GM12878 (cell line): ENCODE data around the gene GGCX. TPM values are rescaled to one million over a fixed set of nuclear protein-coding genes. Genes with fewer than 3 reads are reported as not detected.

ENCODE experiments used
- BACH1 ChIP-seq: fragments of 450-650 bp; IDR thresholded peaks from 2 replicates; pipeline ENCODE4 v1.6.1; 2017; ENCODE audit warnings: mild to moderate bottlenecking, borderline replicate concordance
- DPF2 ChIP-seq: fragments of 450-650 bp; IDR thresholded peaks from 2 replicates; pipeline ENCODE4 v1.6.1; 2017; ENCODE audit warnings: mild to moderate bottlenecking
- EED ChIP-seq: sonication (generic); IDR thresholded peaks from 2 replicates; pipeline ENCODE4 v1.6.1; 2016; ENCODE audit warnings: antibody characterized with exemption, low read depth
- ESRRA ChIP-seq: IDR thresholded peaks from 2 replicates; pipeline ENCODE4 v1.6.1; 2012; ENCODE audit warnings: mild to moderate bottlenecking, low read length, improper control_type of control experiment
- GATAD2B ChIP-seq: fragments of 450-650 bp; conservative IDR thresholded peaks from 2 replicates; pipeline ENCODE4 v1.6.1; 2017; ENCODE audit warnings: low read depth, mild to moderate bottlenecking, moderate library complexity
- HDAC6 ChIP-seq: fragments of 200-600 bp; sonication (generic); IDR thresholded peaks from one replicate; pipeline ENCODE4 v1.8.0; 2017; ENCODE audit warnings: antibody characterized with exemption; ENCODE audit not compliant: unreplicated experiment
- LARP7 ChIP-seq: fragments of 450-650 bp; IDR thresholded peaks from 2 replicates; pipeline ENCODE4 v1.6.1; 2017; ENCODE audit warnings: mild to moderate bottlenecking
- NFIC ChIP-seq: IDR thresholded peaks from 2 replicates; pipeline ENCODE4 v1.6.1; 2012; ENCODE audit warnings: low read depth, mild to moderate bottlenecking, inconsistent platforms, low read length, moderate library complexity
- POLR2A ChIP-seq: IDR thresholded peaks from 2 replicates; pipeline ENCODE4 v1.6.1; 2011; ENCODE audit warnings: low read depth, mild to moderate bottlenecking, low read length
- SIX5 ChIP-seq: IDR thresholded peaks from 2 replicates; pipeline ENCODE4 v1.6.1; 2011; ENCODE audit warnings: mild to moderate bottlenecking, low read depth, low read length, moderate library complexity; ENCODE audit not compliant: severe bottlenecking
- SMAD1 ChIP-seq: fragments of 450-650 bp; IDR thresholded peaks from 2 replicates; pipeline ENCODE4 v1.6.1; 2018; ENCODE audit warnings: mild to moderate bottlenecking, low read depth; ENCODE audit not compliant: partially characterized antibody
- SMAD5 ChIP-seq: IDR thresholded peaks from 2 replicates; pipeline ENCODE4 v1.6.1; 2016; ENCODE audit warnings: antibody characterized with exemption, low read depth
- TCF12 ChIP-seq: IDR thresholded peaks from 2 replicates; pipeline ENCODE4 v1.6.1; 2011; ENCODE audit warnings: low read depth, mild to moderate bottlenecking, low read length
- WRNIP1 ChIP-seq: IDR thresholded peaks from 2 replicates; pipeline ENCODE4 v1.6.1; 2011; ENCODE audit warnings: low read depth, low read length, improper control_type of control experiment, borderline replicate concordance
- polyA plus RNA-seq, 11 experiments: library from polyadenylated mRNA; depleted of rRNA in 4 of 11; unstranded in 6 of 11; stranded (reverse) in 5 of 11; fragments of >200 nt; fragmentation: Nextera tagmentation in 4 of 11; fragmentation: Illumina TruSeq in 1 of 11; extraction: Ambion mirVana in 4 of 11; extraction: Trizol in 1 of 11; gene quantifications; 1 replicate in 1 of 11; 2 replicates in 10 of 11; pipeline versions ENCODE4 v1.2.1 to v1.2.3, GENCODE V29; 2011 to 2016; ENCODE audit warnings: inconsistent platforms in 2 of 11, missing spikeins in 2 of 11, low read depth in 1 of 11
- total RNA-seq, 4 experiments: library from RNA; depleted of rRNA in 3 of 4; stranded (reverse); fragments of >200 nt in 3 of 4; fragmentation: Illumina TruSeq in 1 of 4; extraction: Trizol in 1 of 4; gene quantifications; 2 replicates each; pipeline versions ENCODE4 v1.2.1 to v1.2.3, GENCODE V29; 2013 to 2021
- TF ChIP-seq, protein P1 (sequence below): fragments of 450-650 bp; IDR thresholded peaks from 2 replicates; pipeline ENCODE4 v1.6.1; 2017; ENCODE audit warnings: mild to moderate bottlenecking
- TF ChIP-seq, protein P2 (sequence below): fragments of 450-650 bp; IDR thresholded peaks from 2 replicates; pipeline ENCODE4 v1.6.1; 2018; ENCODE audit warnings: mild to moderate bottlenecking, low read depth, moderate library complexity; ENCODE audit not compliant: partially characterized antibody
- TF ChIP-seq, protein P3 (sequence below): IDR thresholded peaks from 2 replicates; pipeline ENCODE4 v1.6.1; 2011; ENCODE audit warnings: mild to moderate bottlenecking, low read depth, low read length, moderate library complexity; ENCODE audit not compliant: insufficient replicate concordance
- TF ChIP-seq, protein P4 (sequence below): fragments of 450-650 bp; IDR thresholded peaks from 2 replicates; pipeline ENCODE4 v1.6.1; 2017; ENCODE audit warnings: borderline replicate concordance
- TF ChIP-seq, protein P5 (sequence below): IDR thresholded peaks from 2 replicates; pipeline ENCODE4 v1.6.1; 2011; ENCODE audit warnings: borderline replicate concordance, low read depth, mild to moderate bottlenecking, moderate library complexity, mixed read lengths, low read length; ENCODE audit not compliant: insufficient read depth; ENCODE audit errors: extremely low read length
- TF ChIP-seq, protein P6 (sequence below): fragments of 450-650 bp; IDR thresholded peaks from 2 replicates; pipeline ENCODE4 v1.6.1; 2016; ENCODE audit warnings: mild to moderate bottlenecking

Gene GGCX
- total and polyA plus RNA-seq, 10 of the 15 experiments (the other 5 are each of a cell fraction or from before 2014, with no cell fraction given): 18.1 to 52.7 (median 25.0) TPM

DNA sequence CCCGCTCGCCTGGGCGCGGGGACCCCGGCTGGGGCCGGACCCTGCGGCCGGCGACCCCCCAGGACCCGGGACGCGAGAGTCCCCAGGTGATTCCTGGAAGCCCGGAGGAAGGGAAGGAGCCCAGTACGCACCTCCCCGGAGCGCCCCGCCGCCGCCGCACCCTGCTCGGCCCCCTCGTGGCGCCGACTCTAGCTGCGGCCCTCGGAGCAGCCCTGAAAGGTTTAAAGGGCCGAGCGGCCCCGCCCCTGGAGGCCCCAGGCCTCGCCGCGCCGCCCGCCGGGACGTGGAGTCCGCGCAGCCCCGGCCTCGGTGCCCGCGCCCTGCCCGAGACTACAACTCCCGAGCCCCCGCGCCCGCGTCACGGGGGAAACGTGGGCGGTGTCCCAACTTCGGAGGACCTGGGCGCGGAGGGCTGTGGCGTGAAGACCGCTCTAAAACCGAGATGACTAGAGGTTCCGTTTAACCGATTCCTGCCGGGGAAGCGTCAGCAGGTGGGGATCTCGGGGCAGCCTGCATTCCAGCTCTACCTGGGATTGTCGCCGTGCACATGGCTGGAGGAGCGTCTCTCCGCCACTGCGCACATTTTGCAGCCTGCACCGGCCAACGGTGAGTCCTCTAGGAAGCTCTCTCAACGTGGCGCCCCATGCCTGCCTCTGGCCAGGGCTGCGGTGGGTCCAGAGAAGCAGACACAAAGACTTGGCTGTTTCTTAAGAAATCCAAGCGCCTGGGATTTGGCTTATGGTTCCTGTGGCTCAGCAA lies 41.4 kb upstream of the GGCX start, which contains the start of gene TMEM150A (continued):
- no peak for TF ChIP-seq TCF12
- no peak for TF ChIP-seq SMAD1
- TF ChIP-seq, protein P1, sequence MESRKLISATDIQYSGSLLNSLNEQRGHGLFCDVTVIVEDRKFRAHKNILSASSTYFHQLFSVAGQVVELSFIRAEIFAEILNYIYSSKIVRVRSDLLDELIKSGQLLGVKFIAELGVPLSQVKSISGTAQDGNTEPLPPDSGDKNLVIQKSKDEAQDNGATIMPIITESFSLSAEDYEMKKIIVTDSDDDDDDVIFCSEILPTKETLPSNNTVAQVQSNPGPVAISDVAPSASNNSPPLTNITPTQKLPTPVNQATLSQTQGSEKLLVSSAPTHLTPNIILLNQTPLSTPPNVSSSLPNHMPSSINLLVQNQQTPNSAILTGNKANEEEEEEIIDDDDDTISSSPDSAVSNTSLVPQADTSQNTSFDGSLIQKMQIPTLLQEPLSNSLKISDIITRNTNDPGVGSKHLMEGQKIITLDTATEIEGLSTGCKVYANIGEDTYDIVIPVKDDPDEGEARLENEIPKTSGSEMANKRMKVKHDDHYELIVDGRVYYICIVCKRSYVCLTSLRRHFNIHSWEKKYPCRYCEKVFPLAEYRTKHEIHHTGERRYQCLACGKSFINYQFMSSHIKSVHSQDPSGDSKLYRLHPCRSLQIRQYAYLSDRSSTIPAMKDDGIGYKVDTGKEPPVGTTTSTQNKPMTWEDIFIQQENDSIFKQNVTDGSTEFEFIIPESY: no peak
- TF ChIP-seq, protein P2, sequence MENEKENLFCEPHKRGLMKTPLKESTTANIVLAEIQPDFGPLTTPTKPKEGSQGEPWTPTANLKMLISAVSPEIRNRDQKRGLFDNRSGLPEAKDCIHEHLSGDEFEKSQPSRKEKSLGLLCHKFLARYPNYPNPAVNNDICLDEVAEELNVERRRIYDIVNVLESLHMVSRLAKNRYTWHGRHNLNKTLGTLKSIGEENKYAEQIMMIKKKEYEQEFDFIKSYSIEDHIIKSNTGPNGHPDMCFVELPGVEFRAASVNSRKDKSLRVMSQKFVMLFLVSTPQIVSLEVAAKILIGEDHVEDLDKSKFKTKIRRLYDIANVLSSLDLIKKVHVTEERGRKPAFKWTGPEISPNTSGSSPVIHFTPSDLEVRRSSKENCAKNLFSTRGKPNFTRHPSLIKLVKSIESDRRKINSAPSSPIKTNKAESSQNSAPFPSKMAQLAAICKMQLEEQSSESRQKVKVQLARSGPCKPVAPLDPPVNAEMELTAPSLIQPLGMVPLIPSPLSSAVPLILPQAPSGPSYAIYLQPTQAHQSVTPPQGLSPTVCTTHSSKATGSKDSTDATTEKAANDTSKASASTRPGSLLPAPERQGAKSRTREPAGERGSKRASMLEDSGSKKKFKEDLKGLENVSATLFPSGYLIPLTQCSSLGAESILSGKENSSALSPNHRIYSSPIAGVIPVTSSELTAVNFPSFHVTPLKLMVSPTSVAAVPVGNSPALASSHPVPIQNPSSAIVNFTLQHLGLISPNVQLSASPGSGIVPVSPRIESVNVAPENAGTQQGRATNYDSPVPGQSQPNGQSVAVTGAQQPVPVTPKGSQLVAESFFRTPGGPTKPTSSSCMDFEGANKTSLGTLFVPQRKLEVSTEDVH: no peak
- peak; percentile 81 for TF ChIP-seq POLR2A
- TF ChIP-seq NFIC: no peak
- TF ChIP-seq, protein P3, sequence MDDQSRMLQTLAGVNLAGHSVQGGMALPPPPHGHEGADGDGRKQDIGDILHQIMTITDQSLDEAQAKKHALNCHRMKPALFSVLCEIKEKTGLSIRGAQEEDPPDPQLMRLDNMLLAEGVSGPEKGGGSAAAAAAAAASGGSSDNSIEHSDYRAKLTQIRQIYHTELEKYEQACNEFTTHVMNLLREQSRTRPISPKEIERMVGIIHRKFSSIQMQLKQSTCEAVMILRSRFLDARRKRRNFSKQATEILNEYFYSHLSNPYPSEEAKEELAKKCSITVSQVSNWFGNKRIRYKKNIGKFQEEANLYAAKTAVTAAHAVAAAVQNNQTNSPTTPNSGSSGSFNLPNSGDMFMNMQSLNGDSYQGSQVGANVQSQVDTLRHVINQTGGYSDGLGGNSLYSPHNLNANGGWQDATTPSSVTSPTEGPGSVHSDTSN: no peak
- TF ChIP-seq ESRRA: no peak
- TF ChIP-seq, protein P4, sequence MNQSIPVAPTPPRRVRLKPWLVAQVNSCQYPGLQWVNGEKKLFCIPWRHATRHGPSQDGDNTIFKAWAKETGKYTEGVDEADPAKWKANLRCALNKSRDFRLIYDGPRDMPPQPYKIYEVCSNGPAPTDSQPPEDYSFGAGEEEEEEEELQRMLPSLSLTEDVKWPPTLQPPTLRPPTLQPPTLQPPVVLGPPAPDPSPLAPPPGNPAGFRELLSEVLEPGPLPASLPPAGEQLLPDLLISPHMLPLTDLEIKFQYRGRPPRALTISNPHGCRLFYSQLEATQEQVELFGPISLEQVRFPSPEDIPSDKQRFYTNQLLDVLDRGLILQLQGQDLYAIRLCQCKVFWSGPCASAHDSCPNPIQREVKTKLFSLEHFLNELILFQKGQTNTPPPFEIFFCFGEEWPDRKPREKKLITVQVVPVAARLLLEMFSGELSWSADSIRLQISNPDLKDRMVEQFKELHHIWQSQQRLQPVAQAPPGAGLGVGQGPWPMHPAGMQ: no peak
- TF ChIP-seq WRNIP1: no peak
- TF ChIP-seq HDAC6: peak; percentile 20
- peak; percentile 63 for TF ChIP-seq BACH1
- peak; percentile 90 for TF ChIP-seq SIX5
- TF ChIP-seq, protein P5, sequence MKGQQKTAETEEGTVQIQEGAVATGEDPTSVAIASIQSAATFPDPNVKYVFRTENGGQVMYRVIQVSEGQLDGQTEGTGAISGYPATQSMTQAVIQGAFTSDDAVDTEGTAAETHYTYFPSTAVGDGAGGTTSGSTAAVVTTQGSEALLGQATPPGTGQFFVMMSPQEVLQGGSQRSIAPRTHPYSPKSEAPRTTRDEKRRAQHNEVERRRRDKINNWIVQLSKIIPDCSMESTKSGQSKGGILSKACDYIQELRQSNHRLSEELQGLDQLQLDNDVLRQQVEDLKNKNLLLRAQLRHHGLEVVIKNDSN: peak; percentile 82
- TF ChIP-seq, protein P6, sequence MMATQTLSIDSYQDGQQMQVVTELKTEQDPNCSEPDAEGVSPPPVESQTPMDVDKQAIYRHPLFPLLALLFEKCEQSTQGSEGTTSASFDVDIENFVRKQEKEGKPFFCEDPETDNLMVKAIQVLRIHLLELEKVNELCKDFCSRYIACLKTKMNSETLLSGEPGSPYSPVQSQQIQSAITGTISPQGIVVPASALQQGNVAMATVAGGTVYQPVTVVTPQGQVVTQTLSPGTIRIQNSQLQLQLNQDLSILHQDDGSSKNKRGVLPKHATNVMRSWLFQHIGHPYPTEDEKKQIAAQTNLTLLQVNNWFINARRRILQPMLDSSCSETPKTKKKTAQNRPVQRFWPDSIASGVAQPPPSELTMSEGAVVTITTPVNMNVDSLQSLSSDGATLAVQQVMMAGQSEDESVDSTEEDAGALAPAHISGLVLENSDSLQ: no peak
- peak; percentile 61 for TF ChIP-seq DPF2
- TF ChIP-seq SMAD5: no peak
- TF ChIP-seq LARP7: peak; percentile 100
- no peak for TF ChIP-seq EED
- peak; percentile 82; the same call in 1 of the 2 replicates for TF ChIP-seq GATAD2B
